GM12873 (cell line): Measurements from ENCODE around the gene ZNF474.

Experiments used
- CTCF ChIP-seq: IDR thresholded peaks from 2 replicates; pipeline ENCODE4 v1.5.1; 2012; ENCODE audit warnings: low read depth, mild to moderate bottlenecking, moderate library complexity, low read length, control low read depth; ENCODE audit not compliant: insufficient read depth; ENCODE audit errors: missing control alignments

ZNF474 gene

GRCh38 chr5:122095158-122095557 lies 34.2 kb upstream of the ZNF474 start:
- no peak for TF ChIP-seq CTCF

GRCh38 chr5:122097391-122097790 lies 32.0 kb upstream of the ZNF474 start:
- no peak for TF ChIP-seq CTCF

- TF ChIP-seq CTCF = no peak
These were observed 30.1 kb upstream of the ZNF474 start for GRCh38 chr5:122099060-122099790.

GRCh38 chr5:122101636-122102285 lies 27.6 kb upstream of the ZNF474 start:
- TF ChIP-seq CTCF = peak; percentile 51

GRCh38 chr5:122102825-122103224 lies 26.5 kb upstream of the ZNF474 start:
- no peak for TF ChIP-seq CTCF

- TF ChIP-seq CTCF = no peak
These were observed 23.4 kb upstream of the ZNF474 start for GRCh38 chr5:122105909-122106308.

GRCh38 chr5:122107016-122107415 lies 22.3 kb upstream of the ZNF474 start:
- TF ChIP-seq CTCF = no peak
